GM10266 (cell line): ENCODE results near the gene SETD1B.

Experiments used
- DNase-seq: peaks from one replicate; pipeline ENCODE4 v3.0.0; 2012; ENCODE audit errors: extremely low spot score
- TF ChIP-seq, protein P1 (sequence below): IDR thresholded peaks from 2 replicates; pipeline ENCODE4 v1.5.1; 2012; ENCODE audit warnings: mild to moderate bottlenecking, low read depth; ENCODE audit not compliant: control insufficient read depth, insufficient read depth; ENCODE audit errors: missing control alignments

Gene SETD1B

DNA sequence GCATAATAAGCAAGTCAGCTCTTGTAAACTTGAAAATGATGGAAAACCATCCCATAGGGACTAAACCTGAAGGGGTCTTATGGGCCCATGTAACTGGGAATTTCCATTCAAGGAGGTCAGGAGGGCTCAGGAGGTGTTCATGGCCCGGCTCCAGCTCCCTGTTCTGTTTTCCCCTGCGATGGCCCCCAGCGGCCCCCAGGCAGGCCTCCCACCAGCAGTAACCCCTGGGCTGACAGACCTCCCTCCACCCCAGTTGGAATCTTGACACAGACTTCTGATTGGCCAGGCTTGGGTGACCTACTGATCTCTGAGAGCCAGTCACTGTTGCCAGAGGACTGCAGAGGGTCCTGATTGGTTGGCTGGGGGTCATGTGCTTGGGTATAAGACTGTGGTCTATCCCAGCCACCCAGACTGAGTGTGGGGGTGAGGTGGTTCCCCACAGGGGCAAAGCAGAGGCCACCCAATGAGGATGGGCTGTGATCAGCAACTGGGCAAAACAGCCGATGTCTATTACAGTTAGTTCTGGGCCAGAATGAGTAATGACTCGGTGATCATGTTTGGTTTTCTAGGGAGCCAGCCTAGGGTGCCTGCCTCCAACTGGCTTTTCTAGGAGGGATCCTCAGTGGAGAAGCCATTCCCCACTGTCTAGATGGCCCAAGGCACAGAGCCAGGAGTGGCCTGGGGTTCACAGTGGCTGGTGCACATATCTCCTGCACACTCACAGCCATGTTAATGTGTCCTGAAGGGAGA lies 37.3 kb upstream of the SETD1B start:
- TF ChIP-seq, protein P1, sequence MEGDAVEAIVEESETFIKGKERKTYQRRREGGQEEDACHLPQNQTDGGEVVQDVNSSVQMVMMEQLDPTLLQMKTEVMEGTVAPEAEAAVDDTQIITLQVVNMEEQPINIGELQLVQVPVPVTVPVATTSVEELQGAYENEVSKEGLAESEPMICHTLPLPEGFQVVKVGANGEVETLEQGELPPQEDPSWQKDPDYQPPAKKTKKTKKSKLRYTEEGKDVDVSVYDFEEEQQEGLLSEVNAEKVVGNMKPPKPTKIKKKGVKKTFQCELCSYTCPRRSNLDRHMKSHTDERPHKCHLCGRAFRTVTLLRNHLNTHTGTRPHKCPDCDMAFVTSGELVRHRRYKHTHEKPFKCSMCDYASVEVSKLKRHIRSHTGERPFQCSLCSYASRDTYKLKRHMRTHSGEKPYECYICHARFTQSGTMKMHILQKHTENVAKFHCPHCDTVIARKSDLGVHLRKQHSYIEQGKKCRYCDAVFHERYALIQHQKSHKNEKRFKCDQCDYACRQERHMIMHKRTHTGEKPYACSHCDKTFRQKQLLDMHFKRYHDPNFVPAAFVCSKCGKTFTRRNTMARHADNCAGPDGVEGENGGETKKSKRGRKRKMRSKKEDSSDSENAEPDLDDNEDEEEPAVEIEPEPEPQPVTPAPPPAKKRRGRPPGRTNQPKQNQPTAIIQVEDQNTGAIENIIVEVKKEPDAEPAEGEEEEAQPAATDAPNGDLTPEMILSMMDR = no peak
- no peak for DNase-seq

DNA sequence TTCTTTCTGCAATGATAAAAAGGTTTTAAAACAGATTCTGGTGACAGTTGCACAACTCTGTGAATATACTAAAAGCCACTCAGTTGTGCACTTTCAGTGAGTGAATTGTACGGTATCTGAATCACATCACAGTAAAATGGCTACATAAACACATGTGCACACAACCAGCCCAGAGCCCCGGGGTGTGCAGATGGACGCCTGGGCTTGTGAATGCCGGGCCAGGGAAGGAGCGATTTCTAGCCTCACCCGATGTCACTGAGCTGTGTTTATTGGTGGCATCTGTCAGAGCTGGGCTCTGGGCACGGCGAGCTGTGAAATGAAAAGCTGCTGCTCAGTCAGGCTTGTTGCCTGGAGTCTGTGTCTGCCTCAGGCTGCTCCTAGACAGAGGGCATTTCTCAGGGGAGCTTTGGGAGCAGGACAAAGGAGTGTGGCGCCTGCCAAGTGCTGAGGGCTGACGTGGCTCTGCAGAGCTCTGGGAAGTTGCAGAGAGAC lies 36.2 kb upstream of the SETD1B start:
- TF ChIP-seq, protein P1 = no peak
- no peak for DNase-seq

DNA sequence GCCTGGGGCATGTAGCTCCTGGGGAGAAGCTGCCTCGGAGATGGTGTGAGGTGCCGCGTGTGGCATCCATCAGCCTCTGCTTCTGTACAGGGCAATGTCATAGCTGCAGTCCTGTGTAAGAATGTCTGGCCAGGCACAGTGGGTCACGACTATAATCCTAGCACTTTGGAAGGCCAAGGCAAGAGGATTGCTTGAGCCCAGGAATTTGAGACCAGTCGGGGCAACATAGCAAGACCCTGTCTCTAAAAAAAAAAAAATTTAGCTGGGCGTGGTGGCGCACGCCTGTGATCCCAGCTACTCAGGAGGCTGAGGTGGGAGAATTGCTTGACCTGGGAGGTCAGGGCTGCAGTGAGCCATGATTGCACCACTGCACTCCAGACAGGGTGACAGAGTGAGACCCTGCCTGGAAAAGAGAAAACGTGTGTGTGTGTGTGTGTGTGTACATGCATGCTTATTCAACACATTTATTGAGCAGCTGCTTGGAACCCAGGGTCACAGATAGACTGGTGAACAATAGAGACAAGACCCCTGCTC lies 34.4 kb upstream of the SETD1B start:
- TF ChIP-seq, protein P1 = no peak
- no peak for DNase-seq

GRCh38 chr12:121769831-121770301 lies 33.9 kb upstream of the SETD1B start:
- TF ChIP-seq, protein P1 = no peak
- no peak for DNase-seq

DNA sequence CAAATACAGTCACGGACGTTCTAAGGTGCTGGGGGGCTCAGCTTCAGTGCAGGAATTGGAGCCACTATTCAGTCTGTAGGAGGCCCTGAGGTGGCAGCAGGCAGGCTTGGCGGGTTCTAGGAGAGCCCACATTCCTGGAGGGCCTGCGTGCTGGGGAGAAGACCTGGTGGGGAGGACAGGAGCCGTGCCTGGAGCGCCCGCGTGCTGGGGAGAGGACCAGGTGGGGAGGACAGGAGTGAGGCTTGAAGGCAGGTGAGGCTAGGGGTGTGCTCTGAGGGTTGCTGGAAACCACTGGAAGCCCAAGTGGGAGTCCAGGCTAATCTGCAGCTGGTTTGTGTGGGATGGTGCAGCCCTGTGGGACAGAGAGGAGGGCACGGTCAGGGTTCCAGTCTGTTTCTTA lies 33.4 kb upstream of the SETD1B start:
- DNase-seq = no peak
- TF ChIP-seq, protein P1 = no peak

DNA sequence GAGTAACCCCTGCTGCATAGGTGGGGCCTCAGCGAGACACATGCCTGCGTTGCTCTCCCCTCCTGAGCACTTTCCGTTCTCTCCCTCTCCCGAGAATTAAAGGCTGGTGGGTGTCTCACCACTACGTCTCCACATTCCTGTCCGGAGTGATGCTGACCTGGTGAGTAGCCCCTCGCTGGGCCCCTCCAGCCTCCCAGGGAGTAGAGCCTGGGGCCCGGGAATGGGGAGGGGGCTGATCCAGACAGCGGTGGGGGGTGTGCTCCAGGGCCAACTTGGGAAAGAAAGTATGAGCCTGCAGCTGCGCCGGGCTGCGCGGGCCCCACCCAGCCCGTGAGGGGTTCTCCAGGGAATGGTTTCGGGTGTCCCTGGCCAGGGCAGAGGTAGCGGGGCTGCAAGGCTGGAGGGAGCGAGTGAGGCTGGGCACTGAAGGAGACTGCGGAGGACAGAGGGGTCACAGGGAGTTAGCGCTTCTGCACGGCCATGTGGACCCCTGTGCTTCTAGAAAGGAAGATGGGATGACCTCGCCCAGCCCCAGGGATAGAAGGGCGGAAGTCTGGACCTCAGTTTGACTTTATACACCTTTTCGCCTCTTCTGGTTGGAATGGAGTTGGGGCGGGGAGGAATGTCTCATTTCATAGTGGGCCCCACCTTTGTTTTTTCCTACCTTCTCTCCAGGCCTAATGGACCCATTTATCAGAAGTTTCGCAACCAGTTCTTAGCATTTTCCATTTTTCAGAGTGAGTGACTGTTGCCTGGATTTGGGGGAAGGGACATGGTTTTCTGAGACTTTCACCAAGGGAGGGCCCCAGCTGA lies 32.8 kb upstream of the SETD1B start:
- no peak for DNase-seq

More for the DNA sequence above, 32.8 kb upstream of the SETD1B start:
- TF ChIP-seq, protein P1 = no peak
